ENCODE results near the gene COPZ2.
"Not testable (repeated sequence)": the region's sequence is repeated elsewhere in the genome, so short reads cannot be mapped to it uniquely, and the experiment has no call there.

COPZ2 gene

GRCh38 chr17:48028736-48029135, 8.9 kb downstream of the COPZ2 start:
- DNase-seq (ENCODE audit: low read depth): no peak

- DNase-seq (ENCODE audit: low read depth): no peak
These were observed 10.1 kb downstream of the COPZ2 start for GRCh38 chr17:48027322-48027981.

GRCh38 chr17:48026502-48027321, 10.9 kb downstream of the COPZ2 start:
- peak; percentile 54 for DNase-seq (ENCODE audit: low read depth)

GRCh38 chr17:48025904-48026501, 11.6 kb downstream of the COPZ2 start:
- no peak for DNase-seq (ENCODE audit: low read depth)

GRCh38 chr17:48025040-48025903, 12.3 kb downstream of the COPZ2 start:
- DNase-seq (ENCODE audit: low read depth): peak; percentile 94

GRCh38 chr17:48024149-48025039, 13.2 kb downstream of the COPZ2 start:
- peak; percentile 4 for DNase-seq (ENCODE audit: low read depth)

- DNase-seq (ENCODE audit: low read depth): peak; percentile 21
These were observed 14.0 kb downstream of the COPZ2 start for GRCh38 chr17:48023400-48024148.

- no peak for DNase-seq (ENCODE audit: low read depth)
These were observed 14.7 kb downstream of the COPZ2 start for GRCh38 chr17:48022901-48023300.

GRCh38 chr17:48021934-48022333, 15.7 kb downstream of the COPZ2 start:
- DNase-seq (ENCODE audit: low read depth): no peak

- DNase-seq (ENCODE audit: low read depth): not testable (repeated sequence)
These were observed 19.8 kb downstream of the COPZ2 start for GRCh38 chr17:48017817-48018158.

GRCh38 chr17:48016112-48016511, 21.5 kb downstream of the COPZ2 start:
- no peak for DNase-seq (ENCODE audit: low read depth)

GRCh38 chr17:48014595-48015111, 22.9 kb downstream of the COPZ2 start:
- no peak for DNase-seq (ENCODE audit: low read depth)

GRCh38 chr17:48013876-48014594, 23.6 kb downstream of the COPZ2 start:
- DNase-seq (ENCODE audit: low read depth): no peak

GRCh38 chr17:48012654-48013053, 24.9 kb downstream of the COPZ2 start:
- DNase-seq (ENCODE audit: low read depth): no peak

- peak; percentile 41 for DNase-seq (ENCODE audit: low read depth)
These were observed 25.5 kb downstream of the COPZ2 start for GRCh38 chr17:48012151-48012520.

GRCh38 chr17:48011405-48012150, 26.0 kb downstream of the COPZ2 start:
- no peak for DNase-seq (ENCODE audit: low read depth)

- no peak for DNase-seq (ENCODE audit: low read depth)
These were observed 27.4 kb downstream of the COPZ2 start for GRCh38 chr17:48010193-48010592.

GRCh38 chr17:48006936-48007709, 30.5 kb downstream of the COPZ2 start:
- no peak for DNase-seq (ENCODE audit: low read depth)

Measured in stimulated activated CD8-positive, alpha-beta memory T cell treated with anti-CD3 and anti-CD28 coated beads, Interleukin-12 subunit alpha, Interleukin-12 subunit beta, amount 100 ng/mL, for 4 hours (primary cell).